NOMO-1 treated with dmso at 0.1 percent for 144 hours (cell line): Measurements from ENCODE around the gene CORIN.

Experiments used
- DNase-seq: peaks from one replicate; lab custom pipeline; 2025; ENCODE audit not compliant: unreplicated experiment; lab: John Stamatoyannopoulos, UW

CORIN gene, protein sequence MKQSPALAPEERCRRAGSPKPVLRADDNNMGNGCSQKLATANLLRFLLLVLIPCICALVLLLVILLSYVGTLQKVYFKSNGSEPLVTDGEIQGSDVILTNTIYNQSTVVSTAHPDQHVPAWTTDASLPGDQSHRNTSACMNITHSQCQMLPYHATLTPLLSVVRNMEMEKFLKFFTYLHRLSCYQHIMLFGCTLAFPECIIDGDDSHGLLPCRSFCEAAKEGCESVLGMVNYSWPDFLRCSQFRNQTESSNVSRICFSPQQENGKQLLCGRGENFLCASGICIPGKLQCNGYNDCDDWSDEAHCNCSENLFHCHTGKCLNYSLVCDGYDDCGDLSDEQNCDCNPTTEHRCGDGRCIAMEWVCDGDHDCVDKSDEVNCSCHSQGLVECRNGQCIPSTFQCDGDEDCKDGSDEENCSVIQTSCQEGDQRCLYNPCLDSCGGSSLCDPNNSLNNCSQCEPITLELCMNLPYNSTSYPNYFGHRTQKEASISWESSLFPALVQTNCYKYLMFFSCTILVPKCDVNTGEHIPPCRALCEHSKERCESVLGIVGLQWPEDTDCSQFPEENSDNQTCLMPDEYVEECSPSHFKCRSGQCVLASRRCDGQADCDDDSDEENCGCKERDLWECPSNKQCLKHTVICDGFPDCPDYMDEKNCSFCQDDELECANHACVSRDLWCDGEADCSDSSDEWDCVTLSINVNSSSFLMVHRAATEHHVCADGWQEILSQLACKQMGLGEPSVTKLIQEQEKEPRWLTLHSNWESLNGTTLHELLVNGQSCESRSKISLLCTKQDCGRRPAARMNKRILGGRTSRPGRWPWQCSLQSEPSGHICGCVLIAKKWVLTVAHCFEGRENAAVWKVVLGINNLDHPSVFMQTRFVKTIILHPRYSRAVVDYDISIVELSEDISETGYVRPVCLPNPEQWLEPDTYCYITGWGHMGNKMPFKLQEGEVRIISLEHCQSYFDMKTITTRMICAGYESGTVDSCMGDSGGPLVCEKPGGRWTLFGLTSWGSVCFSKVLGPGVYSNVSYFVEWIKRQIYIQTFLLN

DNA sequence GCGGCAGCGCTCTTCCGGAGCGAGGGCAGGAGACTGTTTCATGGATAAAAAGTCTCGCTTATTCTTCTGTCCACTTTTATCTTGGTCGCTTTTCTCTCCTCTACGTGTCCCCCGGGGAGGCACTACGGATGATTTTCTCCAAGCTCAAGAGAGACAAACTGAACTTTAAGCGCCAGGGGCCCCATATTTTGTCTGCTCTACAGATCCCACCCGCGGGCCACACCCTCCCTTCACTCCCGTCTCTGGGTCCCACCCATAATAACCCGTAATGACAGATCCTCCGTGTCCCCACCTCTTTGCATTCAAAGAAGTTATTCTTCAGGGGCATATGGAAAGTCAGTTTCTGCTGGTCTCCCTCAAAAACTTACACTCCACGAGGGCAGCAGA is at the start of gene CORIN:
Gene CORIN (minus strand): TSS at position 160 of the 387 bp plus-strand sequence. CDS start 118 bp downstream, at position 42.
- DNase-seq: no peak

DNA sequence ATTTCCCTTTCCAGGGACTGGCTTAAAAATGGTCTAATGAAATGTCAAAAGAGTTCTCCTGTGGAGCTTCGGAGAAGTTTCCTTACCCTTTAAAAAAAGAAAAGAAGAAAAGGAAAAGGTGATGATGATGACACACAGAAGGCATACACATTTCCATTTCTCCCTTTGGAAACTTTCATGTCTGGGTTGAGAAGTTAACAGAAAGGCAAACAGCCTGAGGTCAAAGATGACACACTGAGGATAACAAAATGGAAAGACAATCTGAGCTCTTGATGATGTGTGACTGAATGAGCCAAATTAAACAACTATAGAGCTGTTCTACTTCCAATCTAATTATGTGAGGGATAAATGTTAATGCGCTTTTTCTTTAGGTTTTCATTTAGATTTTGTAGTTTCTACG is 44.4 kb upstream of the CORIN start:
- no peak for DNase-seq

DNA sequence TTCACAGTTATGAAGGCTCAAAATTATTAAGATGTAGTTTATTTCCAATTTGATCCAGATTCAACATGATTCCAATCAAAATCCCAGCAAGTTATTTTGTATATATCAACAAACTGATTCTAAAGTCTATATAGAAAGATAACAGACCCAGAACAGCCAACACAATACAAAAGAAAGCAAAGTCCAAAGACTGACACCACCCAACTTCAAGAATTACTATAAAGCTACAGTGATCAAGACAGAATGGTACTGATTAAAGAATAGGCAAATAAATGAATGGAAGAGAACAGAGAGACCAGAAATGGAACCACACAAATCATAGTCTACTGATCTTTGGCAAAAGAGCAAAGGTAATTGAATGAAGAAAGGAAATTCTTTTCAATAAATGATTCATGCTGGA is 41.6 kb upstream of the CORIN start:
- no peak for DNase-seq

DNA sequence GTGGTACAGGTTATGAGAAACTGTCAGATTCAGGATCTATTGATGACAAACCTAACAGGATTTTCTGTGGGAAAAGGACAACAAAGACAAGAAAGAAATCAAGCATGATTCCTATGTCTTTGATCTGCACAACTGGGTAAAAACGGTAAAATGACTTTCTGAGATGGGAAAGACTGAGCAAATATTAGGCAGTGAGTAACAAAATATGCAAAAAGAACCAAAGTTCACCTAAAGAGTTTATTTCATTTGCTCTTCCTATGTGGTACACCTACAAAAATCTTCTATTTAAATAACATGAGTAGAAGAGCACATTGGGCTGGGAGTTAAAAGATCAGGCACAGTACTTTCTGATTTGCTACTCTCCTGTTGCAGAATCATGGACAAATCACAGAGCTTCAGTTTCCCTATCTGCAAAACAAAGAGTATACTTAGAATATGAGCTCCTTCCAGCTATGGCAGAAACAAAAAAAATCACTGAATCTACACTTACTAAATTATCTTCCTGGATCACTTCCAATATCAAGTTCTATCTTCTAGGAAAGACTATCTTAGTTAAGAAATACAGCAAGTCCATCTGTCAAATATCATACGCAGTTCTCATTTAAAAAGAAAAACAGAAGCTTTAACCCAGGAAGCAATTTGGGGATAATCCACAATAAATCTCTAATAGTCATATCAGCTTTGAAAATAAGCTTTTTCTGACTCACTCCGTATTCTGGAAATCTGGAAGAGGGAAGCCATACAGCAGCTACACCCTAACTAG is 39.1 kb upstream of the CORIN start:
- no peak for DNase-seq

DNA sequence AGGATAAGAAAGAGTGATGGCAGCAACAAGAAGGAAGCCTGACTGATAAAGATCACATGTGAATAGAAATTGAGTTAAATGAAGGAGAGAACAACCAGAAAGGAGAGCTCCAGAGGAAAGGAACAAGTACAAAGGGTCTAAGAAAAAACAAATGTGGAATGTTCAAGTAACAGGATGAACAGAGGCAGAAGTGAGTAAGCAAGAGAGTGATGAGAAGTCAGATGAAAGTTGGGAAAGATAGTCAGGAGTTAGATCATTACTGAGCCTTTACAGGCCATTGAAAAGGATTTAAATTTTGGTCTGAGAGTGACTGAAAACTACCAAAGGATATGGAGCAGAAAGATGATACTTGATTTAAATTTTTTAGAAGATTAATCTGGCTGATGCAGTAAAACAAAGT is 38.4 kb upstream of the CORIN start:
- DNase-seq: no peak

DNA sequence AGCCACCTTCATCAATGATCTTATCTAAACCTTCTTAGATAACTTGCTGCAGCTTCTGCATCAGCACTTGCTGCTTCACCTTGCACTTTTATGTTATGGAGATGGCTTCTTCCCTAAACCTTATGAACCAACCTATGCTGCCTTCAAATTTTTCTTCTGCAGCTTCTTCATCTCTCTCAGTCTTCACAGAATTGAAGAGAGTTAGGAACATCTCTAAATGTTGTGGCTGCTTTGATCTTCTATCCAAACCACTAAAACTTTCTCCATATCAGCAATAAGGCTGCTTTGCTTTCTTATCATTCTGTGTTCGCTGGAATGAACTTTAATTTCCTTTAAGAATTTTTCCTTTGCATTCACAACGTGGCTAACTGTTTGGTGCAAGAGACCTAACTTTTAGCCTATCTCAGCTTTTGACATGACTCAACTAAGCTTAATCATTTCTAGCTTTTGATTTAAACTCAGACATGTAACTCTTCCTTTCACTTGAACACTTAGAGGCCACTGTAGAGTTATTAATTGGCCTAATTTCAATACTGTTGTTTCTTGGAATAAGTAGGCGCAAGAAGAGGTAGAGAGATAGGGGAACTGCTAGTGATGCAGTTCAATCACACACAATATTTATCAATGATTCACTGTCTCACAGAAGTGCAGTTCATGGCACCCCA is 36.1 kb upstream of the CORIN start:
- no peak for DNase-seq

DNA sequence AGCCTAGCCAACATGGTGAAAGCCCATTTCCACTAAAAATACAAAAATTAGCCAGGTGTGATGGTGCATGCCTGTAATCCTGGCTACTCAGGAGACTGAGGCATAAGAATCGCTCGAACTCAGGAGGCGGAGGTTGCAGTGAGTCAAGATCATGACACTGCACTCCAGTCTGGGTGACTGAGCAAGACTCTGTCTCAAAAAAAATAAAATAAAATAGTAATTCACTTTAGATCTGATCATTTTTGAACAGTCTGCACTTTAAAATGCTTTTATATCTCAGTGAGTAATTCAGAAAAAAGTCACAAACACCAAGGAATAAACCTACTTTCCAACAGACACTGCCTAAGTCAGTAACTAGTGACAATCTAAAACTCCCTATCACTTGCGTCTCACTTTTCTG is 25.6 kb upstream of the CORIN start:
- no peak for DNase-seq

DNA sequence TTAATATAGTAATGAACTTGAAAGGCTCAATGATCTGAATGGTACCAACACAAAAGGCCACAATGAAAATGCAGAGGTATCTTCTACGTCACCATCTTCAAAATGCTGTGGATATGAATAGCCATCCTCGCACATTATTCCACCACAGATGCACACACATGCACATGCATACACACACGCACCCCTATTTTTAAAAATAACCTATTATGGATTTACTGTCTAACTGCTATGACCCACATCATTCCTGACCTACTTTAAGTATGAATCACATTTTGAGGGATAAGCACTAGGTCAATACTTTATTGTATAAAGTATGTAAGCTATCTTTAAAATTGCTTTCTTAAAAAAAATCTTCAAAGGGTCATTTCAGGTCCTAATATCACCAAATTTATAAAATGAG is 24.4 kb upstream of the CORIN start:
- no peak for DNase-seq

DNA sequence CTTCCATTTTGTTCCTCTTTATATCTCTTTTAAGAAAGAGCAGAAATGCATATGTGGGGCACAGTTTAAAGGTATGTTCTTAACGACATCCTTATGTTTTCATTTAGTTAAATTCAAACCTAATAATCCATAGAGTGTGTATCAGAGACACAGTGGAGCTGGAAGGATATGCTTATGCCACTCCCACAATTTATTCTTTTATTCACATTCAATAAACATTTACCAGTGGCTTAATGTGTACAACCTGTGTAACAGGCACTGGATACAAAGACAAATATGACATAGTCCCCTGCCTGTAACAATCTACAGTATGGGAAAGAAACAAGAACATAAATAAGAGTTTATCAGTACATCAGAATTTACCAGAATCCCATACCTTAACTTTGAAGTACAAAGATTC is 22.4 kb upstream of the CORIN start:
- DNase-seq: no peak

DNA sequence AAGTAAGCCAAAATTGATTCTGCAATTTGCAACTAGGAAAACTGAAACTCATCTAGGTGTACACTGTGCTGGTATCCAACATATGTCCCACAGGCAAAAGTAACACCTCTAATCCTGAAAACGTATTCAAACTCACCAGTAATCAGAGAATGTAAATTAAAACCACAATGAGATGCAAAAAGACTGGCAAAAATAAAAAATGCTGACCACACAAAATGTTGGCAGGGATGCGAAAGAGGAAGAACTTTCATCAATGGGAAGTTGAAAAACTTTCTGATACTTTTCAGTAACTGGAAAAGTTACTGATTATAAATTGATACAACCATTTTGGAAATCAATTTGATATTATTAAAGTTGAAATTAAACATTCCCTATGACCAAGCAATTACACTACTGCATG is 20.1 kb upstream of the CORIN start:
- DNase-seq: no peak

DNA sequence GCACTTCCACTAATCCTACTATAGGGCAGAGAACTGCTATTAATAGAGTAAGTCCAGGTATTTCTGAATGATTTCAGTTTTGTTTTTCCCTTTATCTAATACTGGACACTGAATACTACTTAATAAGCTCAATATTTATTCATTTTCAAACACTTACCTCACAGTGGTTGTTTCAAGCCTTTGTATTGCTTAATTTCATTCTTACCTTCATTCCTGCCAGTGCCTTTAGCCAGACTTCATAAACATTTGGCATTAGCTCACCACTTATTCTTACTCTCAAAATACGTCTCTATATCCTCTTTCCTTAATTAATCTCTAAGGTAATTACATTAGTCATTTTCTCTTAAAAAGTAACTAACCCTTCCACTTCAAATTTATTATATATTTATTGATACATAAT is 18.8 kb upstream of the CORIN start:
- no peak for DNase-seq

DNA sequence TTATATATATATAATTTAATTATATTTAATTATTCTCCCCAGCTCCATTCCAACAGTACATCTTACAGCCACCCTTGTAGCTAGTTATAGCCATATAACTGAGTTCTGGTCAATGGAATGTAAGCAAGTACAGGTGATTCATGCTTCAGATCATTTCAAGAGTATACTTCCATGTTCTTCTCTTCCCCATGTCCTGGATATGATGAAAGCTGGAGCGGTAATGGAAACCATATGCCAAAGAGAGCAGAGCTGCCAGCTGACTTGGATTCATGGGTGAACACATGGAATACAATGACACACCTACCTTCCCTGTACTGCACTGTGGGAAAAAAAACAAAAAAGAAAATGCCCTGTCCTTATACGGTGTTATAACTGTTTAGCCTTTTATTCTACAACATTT is 17.5 kb upstream of the CORIN start:
- no peak for DNase-seq

DNA sequence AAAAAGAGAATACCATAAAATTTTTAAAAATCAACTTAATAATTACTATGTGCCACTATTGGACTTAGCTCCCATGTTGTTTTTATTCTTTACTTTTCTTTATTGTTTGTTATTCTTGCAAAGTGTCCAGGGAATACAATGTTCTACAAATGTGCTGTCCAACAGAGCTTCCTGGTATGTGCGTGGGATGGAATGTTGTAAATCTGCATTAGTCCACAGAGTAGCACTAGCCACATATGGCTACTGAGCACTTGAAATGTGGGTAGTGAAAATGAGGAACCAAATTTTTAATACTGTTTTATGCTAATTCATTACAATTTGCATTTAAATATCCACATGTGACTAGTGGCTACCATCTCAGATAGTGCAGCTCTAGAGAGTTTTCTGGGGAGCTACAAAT is 14.3 kb upstream of the CORIN start:
- DNase-seq: no peak

DNA sequence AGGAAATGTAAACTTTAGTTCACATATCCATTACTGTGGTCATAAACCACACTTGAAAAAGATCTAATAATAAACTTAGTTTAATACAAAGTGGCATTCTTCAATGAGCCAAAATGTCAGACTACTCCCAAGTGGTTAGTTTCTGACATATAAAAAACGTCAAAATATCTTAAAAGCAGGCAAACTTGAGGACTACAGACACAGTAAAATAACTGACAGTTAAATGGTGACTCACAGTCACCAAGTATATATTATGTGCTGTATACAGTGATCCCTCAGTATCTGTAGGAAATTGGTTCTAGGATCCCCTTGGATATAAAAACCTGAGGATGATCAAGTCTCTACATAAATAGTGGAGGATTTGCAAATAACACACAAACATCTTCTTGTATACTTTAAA is 11.6 kb upstream of the CORIN start:
- DNase-seq: no peak

DNA sequence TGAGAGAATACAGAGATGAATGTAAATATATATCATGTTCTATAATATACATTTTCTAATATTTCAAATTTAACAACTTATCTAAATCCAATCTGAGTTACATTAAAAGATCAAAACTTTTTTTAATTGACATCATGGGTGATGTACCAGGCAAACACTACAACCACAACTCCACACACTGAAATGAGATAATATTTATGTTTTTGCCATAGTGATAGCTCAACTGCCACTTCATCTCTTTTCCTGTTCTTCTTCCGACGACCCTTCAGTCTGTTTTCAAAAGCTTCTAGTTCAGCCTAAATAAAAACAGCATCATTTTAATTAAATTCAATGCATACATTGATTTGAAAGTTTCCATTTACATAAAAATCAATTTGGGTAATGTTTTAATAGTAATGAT is 10.2 kb upstream of the CORIN start:
- DNase-seq: no peak

DNA sequence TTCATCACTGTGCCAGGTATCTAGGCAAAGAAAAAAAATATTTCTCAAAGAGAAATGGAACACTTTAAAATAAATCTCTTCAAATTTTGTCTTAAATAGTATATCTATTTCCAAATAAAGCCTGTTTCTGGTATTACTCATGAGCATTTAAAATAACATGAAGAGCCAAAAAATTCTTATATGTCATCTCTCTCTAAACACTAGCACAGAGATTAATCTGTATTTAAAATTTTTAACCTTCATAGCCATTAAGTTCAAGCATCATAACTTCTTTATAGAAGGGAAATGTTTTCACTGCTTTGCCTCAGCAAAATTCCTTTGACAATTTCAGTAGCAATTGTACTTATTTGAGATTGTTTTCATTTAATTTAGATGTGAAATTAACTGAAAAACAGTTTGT is 5.1 kb upstream of the CORIN start:
- DNase-seq: no peak

DNA sequence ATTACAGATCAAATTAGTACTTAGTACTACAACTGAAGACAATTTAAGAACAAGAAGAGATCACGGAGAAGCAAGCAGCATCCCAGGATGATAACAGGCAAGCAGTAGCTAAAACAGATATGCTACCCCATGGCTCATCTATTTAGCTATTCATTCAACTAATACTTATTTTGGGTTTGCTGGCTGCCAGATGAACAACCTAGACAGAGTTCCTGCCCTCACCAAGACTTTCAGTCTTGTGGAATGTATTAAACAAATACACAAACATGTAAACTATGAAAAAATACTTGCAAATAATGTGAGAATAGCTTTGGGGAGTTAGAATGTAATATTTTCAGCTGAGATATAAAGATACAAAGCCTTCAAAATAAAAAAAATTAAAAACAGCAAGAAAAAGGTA is 2.4 kb upstream of the CORIN start:
- DNase-seq: no peak

DNA sequence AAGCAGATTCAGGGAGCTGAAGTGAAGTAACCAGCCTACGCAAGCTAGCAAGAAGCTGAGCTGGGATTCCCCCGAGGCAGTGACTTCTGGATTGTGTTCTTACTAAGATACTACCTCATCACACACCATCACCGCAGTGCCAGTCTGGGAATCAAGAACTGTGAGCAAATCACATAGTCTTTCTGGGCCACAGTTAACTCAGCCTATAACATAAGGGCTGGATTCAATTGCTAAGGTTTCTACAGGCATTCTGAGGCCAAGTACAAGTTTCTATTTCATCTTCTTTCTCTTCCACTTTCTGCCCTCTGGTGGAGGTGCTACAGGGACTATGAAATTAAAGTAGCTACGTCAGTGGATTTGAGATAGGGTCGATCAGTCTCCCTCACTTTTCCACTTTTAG is 1.4 kb upstream of the CORIN start:
- no peak for DNase-seq

DNA sequence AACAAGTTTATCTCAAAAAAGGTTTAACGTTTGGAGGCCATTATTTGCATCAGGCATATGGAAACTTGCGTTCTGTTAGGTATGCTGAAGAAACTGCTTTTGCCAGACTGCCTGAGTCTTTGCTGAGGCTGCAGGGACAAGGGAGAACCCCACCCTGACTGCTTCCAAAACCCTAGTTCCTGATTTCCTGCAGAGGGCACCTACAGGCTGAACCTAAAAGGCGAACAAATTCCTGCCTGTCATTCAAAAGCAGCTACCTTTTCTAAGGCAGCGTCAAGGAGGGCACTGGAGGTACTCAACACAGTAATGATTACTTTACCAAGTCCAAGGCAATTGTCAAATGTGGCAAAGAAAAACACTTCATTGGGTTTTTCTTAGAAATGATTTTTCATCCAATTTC is 578 bp upstream of the CORIN start:
- DNase-seq: no peak

DNA sequence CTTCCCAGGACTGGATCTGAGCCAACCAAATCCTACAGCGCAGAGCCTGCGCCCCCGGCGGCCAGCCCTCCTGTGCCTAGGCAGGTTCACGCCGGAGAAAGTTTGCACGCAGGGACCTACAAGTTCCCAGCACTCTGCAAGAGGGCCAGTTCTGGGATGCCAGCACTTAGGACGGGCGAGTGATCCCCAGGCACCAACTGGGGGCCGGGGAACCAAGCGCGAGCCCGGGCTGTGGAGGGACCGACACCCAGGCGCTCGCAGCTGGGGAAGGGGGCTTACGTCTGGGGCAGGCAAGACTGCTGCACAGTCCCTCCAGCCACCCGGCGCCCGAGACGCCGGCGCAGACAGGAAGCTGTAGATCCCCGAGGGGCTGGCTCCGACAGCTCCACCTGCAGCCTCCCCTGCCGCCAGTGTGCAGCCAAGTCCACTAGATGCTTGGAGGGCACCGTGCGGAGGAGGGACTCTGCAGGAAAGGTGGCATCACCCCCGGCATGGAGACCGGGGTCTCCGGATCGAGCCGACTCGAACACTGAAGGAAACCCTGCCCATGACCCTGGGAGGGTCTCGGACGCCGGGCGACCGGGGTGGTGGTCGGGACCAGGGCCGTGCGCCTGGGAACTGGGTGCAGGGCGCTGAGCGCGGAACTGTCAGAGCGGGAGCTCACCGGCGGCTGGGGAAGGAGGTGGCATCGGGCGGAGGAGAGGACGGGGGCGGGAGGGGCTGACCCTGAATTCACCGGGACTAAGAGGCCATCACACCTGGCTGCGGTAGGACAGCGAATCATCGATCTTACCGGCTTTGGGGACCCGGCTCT is 566 bp downstream of the CORIN start:
- no peak for DNase-seq
